Transverse colon (tissue), 4 donors: Measurements from ENCODE around the gene RRBP1. TPM values are rescaled to one million over a fixed set of nuclear protein-coding genes. Genes with fewer than 3 reads are reported as not detected.
A peak's percentile ranks its signal among the peaks of the same experiment; 100 is the strongest.

ENCODE experiments used
- DNase-seq: peaks from one replicate; pipeline ENCODE4 v3.0.0-alpha.2; 2019
- H3K27ac ChIP-seq, 4 donors: fragments of 200-600 bp; sonication (generic); 2 replicates each; pipeline ENCODE4 v1.5.1; 2016 to 2018; ENCODE audit warnings: inconsistent platforms in 4 of 4
- H3K27me3 ChIP-seq: fragments of 200-600 bp; sonication (generic); 2 replicates; pipeline ENCODE4 v1.5.1; 2017; ENCODE audit warnings: inconsistent platforms
- H3K36me3 ChIP-seq, 4 donors: fragments of 200-600 bp; sonication (generic); 2 replicates each; pipeline ENCODE4 v1.5.1; 2017 to 2019; ENCODE audit warnings: inconsistent platforms in 4 of 4
- H3K4me1 ChIP-seq, 4 donors: fragments of 200-600 bp; sonication (generic); 2 replicates each; pipeline ENCODE4 v1.5.1; 2017 to 2020; ENCODE audit warnings: inconsistent platforms in 4 of 4
- H3K4me3 ChIP-seq, 4 donors: fragments of 200-600 bp; sonication (generic); 1 replicate in 1 of 4; 2 replicates in 3 of 4; pipeline versions ENCODE4 v1.5.1 to v1.6.1; 2017 to 2019; ENCODE audit warnings: inconsistent platforms in 4 of 4
- H3K9me3 ChIP-seq, 2 donors: fragments of 200-600 bp; sonication (generic); 2 replicates each; pipeline ENCODE4 v1.5.1; 2017 to 2019; ENCODE audit warnings: inconsistent platforms in 2 of 2
- EP300 ChIP-seq: sonication (generic); formaldehyde crosslinking; IDR thresholded peaks from one replicate; pipeline ENCODE4 v1.6.1; 2017; ENCODE audit warnings: antibody characterized with exemption, low read depth
- POLR2A ChIP-seq: fragments of 450-650 bp; IDR thresholded peaks from one replicate; pipeline ENCODE4 v1.6.1; 2016; ENCODE audit warnings: antibody characterized with exemption, mild to moderate bottlenecking, moderate library complexity
- POLR2AphosphoS5 ChIP-seq, 3 donors: sonication (generic); formaldehyde crosslinking; IDR thresholded peaks; one replicate each; pipeline ENCODE4 v1.6.1; 2016; ENCODE audit warnings: antibody characterized with exemption in 3 of 3
- WGBS, 2 donors: methylation state at CpG; one replicate each; pipeline ENCODE4 v1.1.5; 2018; ENCODE audit warnings: low coverage in 1 of 2; 5-methylcytosine and 5-hydroxymethylcytosine counted together
- in situ Hi-C, 4 donors: fragments of 200-750 bp; cut with MboI; loops; one replicate each; pipeline versions ENCODE4 v1.15.0 to v1.15.1; 2017; ENCODE audit warnings: low sequenced_read_pairs in 3 of 4, low pct_ligation_motif_present in 1 of 4, low pct_unique_long_range_greater_than_20kb in 1 of 4
- intact Hi-C: fragments of 100-400 bp; cut with DNase I; formaldehyde crosslinking; loops from one replicate; pipeline ENCODE4 v1.15.1; 2023; ENCODE audit warnings: low total_unique reads
- total RNA-seq, 4 donors: library from RNA; depleted of rRNA; stranded (reverse); fragments of >200 nt; gene quantifications; one replicate each; pipeline ENCODE4 v1.1.0, GENCODE V29; 2016
- TF ChIP-seq, protein P1 (sequence below), 5 experiments: fragments of 200-600 bp in 3 of 5; fragments of 450-650 bp in 2 of 5; sonication (generic) in 3 of 5; IDR thresholded peaks; 1 replicate in 2 of 5; 2 replicates in 3 of 5; pipeline ENCODE4 v1.5.1; 2016 to 2017; ENCODE audit warnings: antibody characterized with exemption in 5 of 5, inconsistent platforms in 3 of 5, mild to moderate bottlenecking in 2 of 5, moderate library complexity in 1 of 5

Gene RRBP1, protein sequence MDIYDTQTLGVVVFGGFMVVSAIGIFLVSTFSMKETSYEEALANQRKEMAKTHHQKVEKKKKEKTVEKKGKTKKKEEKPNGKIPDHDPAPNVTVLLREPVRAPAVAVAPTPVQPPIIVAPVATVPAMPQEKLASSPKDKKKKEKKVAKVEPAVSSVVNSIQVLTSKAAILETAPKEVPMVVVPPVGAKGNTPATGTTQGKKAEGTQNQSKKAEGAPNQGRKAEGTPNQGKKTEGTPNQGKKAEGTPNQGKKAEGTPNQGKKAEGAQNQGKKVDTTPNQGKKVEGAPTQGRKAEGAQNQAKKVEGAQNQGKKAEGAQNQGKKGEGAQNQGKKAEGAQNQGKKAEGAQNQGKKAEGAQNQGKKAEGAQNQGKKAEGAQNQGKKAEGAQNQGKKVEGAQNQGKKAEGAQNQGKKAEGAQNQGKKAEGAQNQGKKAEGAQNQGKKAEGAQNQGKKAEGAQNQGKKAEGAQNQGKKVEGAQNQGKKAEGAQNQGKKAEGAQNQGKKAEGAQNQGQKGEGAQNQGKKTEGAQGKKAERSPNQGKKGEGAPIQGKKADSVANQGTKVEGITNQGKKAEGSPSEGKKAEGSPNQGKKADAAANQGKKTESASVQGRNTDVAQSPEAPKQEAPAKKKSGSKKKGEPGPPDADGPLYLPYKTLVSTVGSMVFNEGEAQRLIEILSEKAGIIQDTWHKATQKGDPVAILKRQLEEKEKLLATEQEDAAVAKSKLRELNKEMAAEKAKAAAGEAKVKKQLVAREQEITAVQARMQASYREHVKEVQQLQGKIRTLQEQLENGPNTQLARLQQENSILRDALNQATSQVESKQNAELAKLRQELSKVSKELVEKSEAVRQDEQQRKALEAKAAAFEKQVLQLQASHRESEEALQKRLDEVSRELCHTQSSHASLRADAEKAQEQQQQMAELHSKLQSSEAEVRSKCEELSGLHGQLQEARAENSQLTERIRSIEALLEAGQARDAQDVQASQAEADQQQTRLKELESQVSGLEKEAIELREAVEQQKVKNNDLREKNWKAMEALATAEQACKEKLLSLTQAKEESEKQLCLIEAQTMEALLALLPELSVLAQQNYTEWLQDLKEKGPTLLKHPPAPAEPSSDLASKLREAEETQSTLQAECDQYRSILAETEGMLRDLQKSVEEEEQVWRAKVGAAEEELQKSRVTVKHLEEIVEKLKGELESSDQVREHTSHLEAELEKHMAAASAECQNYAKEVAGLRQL (N-terminal part only)
- 100 to 1,000 TPM; 219 to 403 (median 288) TPM for total RNA-seq

DNA sequence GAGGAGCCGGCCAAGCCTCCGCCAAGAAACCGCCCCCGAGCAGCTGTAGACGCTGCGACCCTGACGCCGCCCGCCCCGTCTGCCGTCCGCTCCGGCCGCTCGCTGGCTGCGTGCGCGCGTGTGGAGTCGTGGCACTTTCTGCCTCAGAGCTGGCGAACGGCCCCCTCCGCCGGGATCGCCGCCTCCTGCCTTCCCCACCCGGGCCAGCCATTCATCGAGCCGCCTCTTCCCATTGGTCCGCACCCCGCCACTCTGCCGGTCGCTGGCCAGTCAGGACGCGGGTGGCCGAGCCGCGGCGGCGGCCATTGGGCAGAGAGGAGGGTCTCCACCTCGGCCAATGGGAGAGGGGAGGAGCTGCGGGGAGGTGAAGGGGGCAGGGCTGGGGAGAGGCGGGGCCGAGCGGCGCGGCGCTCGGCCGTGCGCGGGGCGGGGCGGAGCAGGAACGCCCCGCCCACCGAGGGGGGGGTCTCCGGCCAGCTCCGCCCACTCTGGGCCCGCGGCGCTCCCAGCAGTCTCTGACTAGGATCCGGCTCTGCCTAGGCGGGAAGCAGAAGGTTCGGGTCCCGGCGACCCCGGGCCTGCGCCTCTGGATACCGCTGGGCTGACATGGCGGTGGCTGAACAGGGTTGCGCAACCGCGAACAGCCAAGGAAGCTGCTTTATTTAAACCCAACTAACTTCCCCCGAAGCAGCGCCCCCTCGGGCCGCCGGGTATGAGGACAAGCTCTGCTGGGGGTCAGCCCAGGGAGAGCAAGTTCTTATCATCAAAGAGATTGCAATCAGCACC, at the start of gene RRBP1:
Gene RRBP1, minus strand, starts transcription at position 140 of the 786 bp plus-strand sequence. CDS start 21,735 bp downstream, outside the sequence.
- in situ Hi-C loops, result loop anchor here in 2 of 4 donors (10.0 to 25.0 kb wide), 2 partner anchors 205 to 223 kb away; no protein-coding TSS in a partner anchor
- 0% methylated on average over 74 of the region's 79 CpGs; no CpG with 5 or more reads in 1 of the 2 donors for WGBS, 2 donors
- intact Hi-C loops, result loop anchor here (5.0 kb wide), 1 partner anchor 215 kb away; no protein-coding TSS in a partner anchor

DNA sequence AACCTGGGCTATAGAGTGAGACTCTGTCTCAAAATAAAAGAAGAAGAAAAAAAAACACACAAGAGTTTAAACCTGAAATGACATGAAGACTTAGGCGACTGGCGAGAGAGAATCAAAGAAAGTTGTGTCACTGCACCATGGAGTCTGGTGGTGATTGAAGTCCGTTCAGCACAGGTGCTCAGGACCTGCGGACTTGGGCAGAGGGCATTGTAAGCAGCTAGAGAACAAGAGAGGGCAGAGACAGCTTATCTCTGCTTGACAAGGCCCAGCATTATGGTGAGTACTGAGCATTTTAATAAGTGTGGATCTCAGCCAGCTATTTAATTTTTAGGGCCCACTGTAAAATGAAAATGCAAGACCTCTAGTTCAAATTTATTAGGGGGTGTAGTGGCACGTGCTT, 49.2 kb upstream of the RRBP1 start:
- Histone ChIP-seq H3K9me3 (no peaks in the 10 kb centered on the region), H3K4me3 (no peak overlapping the region), H3K36me3 (no peaks in the 10 kb centered on the region), H3K27me3 (no peaks in the 10 kb centered on the region), H3K4me1 (peaks cover 3 to 13% (median 8%) of the 10 kb centered on the region in 4 donors), H3K27ac (no peak overlapping the region)
- intact Hi-C loops (no loop called here), in situ Hi-C loops (no loop called here)
- no peak for DNase-seq
- WGBS, 2 donors, result 74 to 82% methylated on average over 3 to 5 of the region's 5 CpGs
- TF ChIP-seq POLR2AphosphoS5 (IDR thresholded peaks at IDR 0.05) (no peak), POLR2A (no peak), EP300 (no peak)
- TF ChIP-seq, protein P1, sequence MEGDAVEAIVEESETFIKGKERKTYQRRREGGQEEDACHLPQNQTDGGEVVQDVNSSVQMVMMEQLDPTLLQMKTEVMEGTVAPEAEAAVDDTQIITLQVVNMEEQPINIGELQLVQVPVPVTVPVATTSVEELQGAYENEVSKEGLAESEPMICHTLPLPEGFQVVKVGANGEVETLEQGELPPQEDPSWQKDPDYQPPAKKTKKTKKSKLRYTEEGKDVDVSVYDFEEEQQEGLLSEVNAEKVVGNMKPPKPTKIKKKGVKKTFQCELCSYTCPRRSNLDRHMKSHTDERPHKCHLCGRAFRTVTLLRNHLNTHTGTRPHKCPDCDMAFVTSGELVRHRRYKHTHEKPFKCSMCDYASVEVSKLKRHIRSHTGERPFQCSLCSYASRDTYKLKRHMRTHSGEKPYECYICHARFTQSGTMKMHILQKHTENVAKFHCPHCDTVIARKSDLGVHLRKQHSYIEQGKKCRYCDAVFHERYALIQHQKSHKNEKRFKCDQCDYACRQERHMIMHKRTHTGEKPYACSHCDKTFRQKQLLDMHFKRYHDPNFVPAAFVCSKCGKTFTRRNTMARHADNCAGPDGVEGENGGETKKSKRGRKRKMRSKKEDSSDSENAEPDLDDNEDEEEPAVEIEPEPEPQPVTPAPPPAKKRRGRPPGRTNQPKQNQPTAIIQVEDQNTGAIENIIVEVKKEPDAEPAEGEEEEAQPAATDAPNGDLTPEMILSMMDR (IDR thresholded peaks at IDR 0.05), result no peak

More for the DNA sequence above, at the start of gene RRBP1:
- peak; percentile 38 for TF ChIP-seq EP300
- TF ChIP-seq, protein P1 (IDR thresholded peaks at IDR 0.05), result peak; percentile 59 to 97 (median 80)
- peak; percentile 97 to 99 (median 97) for TF ChIP-seq POLR2AphosphoS5 (IDR thresholded peaks at IDR 0.05)
- TF ChIP-seq POLR2A, result peak; percentile 98
- Histone ChIP-seq H3K27me3 (no peaks in the 10 kb centered on the region), H3K9me3 (no peaks in the 10 kb centered on the region), H3K27ac (peak within 1 kb of the TSS; percentile 97 to 99 (median 99)), H3K36me3 (no peaks in the 10 kb centered on the region), H3K4me1 (peaks cover 11 to 47% (median 39%) of the 10 kb centered on the region in 4 donors), H3K4me3 (peak within 1 kb of the TSS; percentile 83 to 92 (median 90))
- DNase-seq, result peak; percentile 99

DNA sequence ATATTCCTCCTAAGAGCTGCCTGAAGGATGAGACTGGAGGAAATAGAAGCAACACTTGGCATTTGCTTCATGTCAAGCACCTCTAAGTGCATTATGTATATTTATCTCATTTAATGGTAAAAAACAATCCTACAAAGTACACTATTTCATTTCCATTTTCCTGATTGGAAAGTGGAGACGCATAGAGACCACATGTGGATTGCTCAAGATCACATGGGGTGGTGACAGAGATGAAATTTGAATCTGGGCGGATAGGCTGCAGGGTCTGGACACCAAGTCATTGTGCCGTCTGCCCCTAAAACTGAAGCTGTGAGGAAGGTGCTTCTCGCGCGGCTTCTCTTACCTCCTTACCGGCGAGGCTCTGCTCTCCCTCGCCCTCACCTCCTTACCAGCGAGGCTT, 48.0 kb upstream of the RRBP1 start:
- H3K27me3 ChIP-seq, result no peaks in the 10 kb centered on the region
- no peak overlapping the region for H3K27ac ChIP-seq
- no peak for DNase-seq
- in situ Hi-C loops (no loop called here), intact Hi-C loops (no loop called here)
- no peaks in the 10 kb centered on the region for H3K36me3 ChIP-seq
- 91 to 100% methylated on average over 2 to 10 of the region's 10 CpGs for WGBS, 2 donors
- no peak for TF ChIP-seq POLR2AphosphoS5 (IDR thresholded peaks at IDR 0.05)
- TF ChIP-seq, protein P1 (IDR thresholded peaks at IDR 0.05), result no peak
- TF ChIP-seq POLR2A, result no peak
- TF ChIP-seq EP300, result no peak
- H3K4me1 ChIP-seq, result peaks cover 3 to 13% (median 8%) of the 10 kb centered on the region in 4 donors
- no peaks in the 10 kb centered on the region for H3K9me3 ChIP-seq
- H3K4me3 ChIP-seq, result no peak overlapping the region
